Measurements from ENCODE around the gene TPRN.
"Not testable (repeated sequence)": the region's sequence is repeated elsewhere in the genome, so short reads cannot be mapped to it uniquely, and the experiment has no call there.

The TPRN gene, protein sequence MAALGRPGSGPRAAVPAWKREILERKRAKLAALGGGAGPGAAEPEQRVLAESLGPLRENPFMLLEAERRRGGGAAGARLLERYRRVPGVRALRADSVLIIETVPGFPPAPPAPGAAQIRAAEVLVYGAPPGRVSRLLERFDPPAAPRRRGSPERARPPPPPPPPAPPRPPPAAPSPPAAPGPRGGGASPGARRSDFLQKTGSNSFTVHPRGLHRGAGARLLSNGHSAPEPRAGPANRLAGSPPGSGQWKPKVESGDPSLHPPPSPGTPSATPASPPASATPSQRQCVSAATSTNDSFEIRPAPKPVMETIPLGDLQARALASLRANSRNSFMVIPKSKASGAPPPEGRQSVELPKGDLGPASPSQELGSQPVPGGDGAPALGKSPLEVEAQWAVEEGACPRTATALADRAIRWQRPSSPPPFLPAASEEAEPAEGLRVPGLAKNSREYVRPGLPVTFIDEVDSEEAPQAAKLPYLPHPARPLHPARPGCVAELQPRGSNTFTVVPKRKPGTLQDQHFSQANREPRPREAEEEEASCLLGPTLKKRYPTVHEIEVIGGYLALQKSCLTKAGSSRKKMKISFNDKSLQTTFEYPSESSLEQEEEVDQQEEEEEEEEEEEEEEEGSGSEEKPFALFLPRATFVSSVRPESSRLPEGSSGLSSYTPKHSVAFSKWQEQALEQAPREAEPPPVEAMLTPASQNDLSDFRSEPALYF

DNA sequence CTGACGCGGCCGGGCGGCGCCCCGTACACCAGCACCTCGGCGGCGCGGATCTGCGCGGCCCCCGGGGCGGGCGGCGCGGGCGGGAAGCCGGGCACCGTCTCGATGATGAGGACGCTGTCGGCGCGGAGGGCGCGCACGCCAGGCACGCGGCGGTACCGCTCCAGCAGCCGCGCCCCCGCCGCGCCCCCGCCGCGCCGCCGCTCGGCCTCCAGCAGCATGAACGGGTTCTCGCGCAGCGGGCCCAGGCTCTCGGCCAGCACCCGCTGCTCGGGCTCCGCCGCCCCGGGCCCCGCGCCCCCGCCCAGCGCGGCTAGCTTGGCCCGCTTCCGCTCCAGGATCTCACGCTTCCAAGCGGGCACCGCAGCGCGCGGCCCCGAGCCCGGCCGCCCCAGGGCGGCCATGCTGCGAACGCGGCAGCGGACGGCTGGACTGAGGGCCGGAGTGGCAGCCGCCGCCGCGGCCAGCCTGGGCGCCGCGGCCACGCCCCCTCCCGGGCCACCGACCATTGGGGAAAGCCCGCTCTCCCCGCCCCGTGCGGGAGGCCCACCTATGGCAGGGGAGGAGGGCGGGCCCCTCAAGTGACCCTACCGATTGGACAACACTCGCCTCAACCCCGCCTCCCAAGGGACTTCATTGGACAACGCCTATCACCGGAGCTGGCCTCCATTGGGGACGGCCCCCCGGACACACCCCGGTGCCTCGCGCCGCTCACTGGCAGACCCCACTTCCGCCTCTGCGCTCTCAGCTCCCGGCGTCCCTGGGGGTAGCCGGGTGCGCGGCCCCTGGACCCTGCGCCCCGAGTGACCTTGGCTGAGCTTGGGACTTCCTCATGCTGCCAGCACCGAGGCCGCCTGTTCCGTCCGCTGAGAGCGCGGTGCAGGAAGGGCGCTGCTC, at the start of gene TPRN:
TSS of gene TPRN (minus strand) at position 431 of the 894 bp plus-strand sequence. CDS start at position 401, 30 bp downstream.
- peak; percentile 98 for DNase-seq

DNA sequence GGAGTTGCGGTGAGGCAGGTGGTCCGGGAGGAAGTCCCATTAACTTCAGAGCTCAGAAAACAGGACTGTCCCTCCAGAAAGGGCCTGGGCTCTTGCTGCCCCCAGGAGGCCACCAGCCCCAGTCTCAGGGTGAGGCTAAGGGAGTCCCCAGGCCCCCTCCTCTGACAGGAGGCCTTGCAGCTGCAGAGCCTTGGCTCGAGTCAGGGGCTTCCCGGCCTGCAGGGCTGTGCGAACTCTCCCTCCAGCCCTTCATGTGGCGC, 47.3 kb upstream of the TPRN start:
- no peak for DNase-seq

DNA sequence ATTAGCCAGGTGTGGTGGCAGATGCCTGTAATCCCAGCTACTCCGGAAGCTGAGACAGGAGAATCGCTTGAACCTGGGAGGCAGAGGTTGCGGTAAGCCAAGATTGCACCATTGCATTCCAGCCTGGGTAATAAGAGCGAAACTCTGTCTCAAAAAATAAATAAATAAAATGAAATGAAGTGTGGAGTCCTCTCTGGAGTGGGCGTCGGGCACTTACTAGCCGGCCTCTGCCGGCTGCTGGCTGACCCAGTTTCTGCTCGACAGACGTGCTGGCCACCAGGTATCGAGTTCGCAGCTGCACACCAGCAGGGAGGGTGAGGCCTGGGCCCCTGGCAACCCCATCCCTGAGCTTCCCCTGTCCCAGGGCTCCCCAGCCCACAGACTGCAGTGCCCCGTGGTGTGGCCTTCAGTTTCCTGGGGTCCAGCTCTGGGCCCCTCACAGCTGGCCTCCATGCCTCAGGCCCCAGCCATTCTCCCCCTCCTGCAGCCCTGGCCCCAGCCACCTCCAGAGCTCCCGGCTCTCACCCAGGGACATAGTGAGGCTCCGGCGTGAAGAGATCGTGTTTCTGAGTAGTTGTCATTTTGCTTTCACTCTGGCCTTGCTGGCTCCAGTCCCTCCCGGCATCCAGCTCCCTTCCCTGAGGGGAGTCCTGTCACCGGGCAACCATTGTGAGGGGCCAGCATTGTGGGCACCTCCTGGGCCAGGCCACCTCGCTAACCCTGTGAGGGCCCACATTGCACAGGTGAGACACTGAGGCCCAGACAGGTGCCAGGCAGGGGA, 46.8 kb upstream of the TPRN start:
- no peak for DNase-seq

- no peak for DNase-seq
Observed at GRCh38 chr9:137245450-137246421, 45.2 kb upstream of the TPRN start.

- DNase-seq: no peak
Observed at GRCh38 chr9:137244486-137245449, 44.2 kb upstream of the TPRN start.

GRCh38 chr9:137243626-137244485, 43.3 kb upstream of the TPRN start:
- DNase-seq: no peak

- not testable (repeated sequence) for DNase-seq
Observed at GRCh38 chr9:137243266-137243625, 42.7 kb upstream of the TPRN start.

GRCh38 chr9:137242269-137243203, 42.0 kb upstream of the TPRN start:
- DNase-seq: no peak

- peak; percentile 47 for DNase-seq
Observed at GRCh38 chr9:137241490-137242268, 41.1 kb upstream of the TPRN start.

DNA sequence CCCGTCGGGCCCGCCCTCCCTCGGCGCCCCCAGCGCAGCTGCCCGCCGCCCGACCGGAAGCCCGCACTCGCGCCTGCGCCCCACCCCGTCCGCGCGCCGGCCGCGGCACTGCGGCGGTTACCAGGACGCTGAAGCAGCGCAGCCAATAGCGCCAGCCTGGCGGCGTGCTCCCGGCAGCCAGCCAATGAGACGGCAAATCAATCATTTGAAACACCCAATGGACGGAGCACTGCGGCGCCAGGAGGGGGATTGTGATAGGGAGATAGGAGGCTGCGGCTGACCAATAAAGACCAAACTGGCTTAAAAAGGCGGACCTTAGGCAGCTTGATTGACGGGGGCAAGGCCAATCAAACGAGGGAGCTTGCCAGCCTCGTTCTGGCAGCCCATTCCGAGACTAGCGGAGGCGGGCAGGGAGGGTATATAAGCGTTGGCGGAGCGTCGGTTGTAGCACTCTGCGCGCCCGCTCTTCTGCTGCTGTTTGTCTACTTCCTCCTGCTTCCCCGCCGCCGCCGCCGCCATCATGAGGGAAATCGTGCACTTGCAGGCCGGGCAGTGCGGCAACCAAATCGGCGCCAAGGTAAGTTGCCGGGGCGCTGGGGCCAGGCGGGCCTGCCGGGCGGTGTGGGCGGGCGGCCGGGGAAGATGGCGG, 40.4 kb upstream of the TPRN start, which contains the start of gene TUBB4B:
TSS of gene TUBB4B (plus strand) at position 447 of the 649 bp plus-strand sequence. CDS start at position 521, 74 bp downstream.
- DNase-seq: peak; percentile 98

DNA sequence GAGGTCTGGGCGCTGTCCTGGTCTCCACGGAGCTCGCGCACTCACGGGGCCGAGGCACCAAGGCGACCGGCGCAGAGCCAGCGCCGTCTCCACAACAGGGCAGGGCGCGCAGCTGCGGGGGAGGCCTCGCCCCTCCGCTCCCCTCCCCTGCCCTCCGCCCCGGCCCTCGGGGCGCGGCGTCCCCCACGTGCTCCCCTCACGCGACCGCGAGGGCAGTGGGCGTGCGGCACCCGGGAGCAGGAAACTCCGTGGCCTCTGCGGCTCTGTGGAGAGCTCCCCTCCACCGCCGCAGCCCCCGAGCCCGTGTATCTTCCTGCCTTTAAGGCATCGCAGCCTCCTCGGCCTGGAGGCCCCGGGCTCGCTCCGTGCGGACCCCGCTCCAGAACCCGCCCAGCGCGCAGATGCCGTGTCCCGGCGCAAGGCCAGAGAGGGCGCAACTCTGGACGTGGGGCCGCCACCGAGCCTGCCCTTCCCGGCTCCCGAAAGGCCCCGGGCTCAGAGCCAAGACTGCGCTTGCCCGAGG, 39.8 kb upstream of the TPRN start:
- peak; percentile 68 for DNase-seq

- not testable (repeated sequence) for DNase-seq
Observed at GRCh38 chr9:137239541-137240200, 39.1 kb upstream of the TPRN start.

GRCh38 chr9:137237759-137238726, 37.5 kb upstream of the TPRN start:
- no peak for DNase-seq

DNA sequence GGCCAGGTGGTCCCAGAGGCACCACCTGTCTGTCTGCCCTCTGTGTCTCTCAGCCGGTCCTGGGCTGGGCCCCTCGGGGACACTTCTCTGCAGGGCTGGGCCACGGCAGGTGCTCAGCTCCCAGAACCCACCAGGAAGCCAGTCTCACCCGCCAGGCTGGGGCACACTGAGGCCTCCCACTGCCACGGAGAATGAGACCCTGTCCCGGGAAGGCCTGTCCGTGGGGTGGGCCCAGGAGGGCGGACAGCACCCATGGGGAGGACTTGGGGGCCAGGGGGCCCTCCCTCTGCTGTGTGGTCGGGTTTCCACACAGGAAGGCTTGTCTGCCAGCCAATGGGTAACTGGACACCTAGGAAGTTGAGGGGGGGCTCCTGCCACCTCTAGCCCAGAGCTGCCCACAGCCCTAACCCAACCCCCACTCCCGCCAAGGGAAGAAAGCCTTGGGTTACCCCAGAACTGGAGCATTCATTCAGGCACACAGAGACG, 36.4 kb upstream of the TPRN start:
- no peak for DNase-seq

All from NCI-H226 (cell line).